Fibroblast of skin of right quadriceps (primary cell): ENCODE data around the gene LOXL1.

ENCODE experiments used
- DNase-seq: peaks from one replicate; pipeline ENCODE4 v3.0.0-alpha.2; 2013

The LOXL1 gene

DNA sequence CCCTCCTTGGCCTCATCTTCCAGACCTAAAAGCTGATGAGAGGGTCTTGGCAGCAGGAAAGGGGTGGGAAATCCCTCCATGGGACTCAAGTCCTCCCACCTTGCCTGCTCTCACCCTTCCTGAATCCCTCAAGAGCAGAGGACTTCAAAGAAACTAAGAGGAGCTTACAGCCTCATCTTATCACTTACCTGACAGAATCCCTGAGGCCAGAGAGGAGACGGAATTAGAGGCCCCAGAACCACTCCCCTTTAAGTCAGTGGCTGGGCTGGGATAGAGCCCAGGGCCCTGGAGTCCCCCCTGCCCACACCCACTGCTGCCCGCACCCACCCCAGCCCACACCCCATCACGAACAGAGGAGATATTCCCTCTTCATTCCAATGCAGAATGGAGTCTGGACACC, 15.2 kb downstream of the LOXL1 start:
- no peak for DNase-seq

DNA sequence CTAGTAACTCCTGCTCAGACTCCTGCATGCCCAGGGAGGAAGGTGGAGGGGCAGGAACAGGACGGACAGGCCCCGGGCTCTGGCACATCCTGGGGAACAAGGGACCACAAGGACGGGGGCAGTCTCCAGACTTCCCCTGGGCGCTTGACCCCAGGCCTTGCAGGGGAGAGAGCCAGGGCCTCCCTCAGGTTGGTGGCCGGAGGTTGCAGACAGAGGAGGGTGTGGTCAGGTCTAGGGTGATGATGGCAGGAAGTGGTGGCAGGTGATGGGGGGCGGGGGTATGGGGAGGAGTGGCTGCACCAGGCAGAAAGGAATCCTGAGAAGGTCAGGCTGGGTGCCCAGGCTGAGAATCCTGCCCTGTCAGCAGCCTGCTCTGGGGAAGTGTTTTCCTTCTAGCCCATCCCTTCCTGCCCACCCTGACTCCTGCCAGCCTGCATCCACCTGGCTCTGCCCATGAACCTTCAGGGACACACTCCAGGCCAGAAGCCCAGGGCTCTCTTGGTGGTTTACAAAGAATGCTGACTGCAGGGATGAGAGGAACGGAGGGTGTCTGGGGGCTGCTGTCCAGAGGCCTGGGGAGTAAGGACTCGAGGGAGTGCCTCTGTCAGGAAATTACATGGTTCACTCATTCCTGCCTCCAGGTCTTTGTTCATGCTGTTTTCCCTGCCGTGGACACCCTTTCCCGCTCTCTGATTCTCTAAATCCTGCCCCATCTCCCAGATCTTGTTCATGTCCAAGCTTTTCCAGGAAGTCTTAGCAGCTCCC, 15.8 kb downstream of the LOXL1 start:
- no peak for DNase-seq

DNA sequence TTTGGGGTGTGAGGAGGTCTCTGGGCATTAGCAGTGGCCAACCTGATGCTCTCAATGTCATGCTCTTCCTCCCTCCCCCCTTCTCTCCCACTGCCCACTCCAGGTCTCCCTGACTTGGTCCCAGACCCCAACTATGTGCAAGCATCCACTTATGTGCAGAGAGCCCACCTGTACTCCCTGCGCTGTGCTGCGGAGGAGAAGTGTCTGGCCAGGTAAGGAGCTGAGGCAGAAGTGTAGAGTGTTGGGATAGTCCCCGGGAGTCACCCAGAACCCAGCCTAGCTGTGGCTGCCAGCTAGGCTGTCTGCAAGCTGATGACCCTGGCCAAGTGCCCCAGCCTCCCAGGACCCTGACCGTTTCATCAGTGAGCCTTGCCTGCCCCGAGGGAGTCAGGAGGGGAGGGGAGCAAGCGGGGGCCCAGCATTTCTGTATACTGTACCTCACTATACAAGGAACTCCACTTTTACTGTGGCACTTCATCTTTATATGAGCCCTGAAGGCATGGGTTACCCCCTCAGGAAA, 16.5 kb downstream of the LOXL1 start:
- no peak for DNase-seq

DNA sequence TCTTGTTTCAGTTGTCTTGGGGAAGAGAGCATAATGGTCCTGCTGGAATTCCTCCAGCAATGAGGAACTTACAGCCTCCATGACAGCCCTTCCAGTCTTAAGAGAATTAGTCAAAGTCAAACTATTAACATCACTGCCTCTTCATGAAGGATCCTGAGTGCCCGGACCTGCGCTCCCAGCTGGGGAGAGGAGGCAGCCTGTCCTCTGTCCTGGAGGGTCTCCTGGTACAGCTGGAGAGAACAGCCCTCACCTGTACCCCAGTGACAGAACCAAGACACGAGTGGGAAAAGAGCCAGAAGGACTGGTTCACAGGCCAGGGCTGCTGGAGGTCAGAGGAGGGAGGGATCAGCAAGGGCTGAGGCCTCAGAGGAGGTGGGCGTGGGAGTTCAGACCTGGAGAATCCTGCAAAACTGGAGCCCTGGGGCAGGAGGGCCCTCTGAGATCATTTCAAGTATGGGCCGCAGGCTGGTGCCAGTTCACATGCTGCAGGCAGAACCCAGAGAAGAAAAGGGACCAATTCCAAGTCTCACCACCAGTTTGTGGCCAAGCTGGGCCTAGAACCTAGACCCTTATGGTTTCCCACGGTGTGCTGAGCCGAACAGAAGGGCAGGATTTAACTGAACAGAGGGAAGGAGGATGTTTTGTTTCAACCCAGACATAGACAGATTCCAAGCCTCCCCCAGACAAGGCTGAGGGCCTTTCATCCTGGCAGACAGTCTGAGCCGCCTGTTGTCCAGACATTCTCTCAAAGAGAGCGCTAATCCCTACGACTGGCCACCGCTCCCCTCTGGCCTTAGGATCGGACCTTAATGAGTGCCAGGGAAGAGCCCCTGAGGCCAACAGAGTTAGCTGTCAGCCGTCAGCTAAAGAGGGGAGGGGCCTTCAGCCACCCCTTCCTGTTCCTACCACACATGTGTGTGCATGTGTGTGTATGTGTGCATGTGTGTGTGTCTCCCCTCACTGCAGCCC, 18.2 kb downstream of the LOXL1 start:
- no peak for DNase-seq

DNA sequence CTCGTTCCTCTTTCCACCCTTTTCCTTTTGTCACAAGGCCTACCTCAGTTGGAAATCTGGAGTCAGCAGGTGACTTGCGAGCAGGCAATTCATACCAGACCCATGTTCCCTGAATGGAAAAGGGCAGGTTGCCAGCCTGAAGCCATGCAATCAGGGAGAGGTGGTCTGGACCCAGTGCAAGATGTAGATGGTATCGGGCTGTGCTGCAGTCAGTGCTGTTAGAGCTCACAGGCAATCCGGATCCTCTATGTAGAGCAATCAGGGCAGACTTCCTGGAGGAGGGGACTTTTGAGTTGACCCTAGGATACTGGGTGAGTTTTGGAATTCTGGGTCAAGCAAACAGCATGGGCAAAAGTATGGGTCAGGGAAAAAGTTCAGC, 18.9 kb downstream of the LOXL1 start:
- DNase-seq: no peak

DNA sequence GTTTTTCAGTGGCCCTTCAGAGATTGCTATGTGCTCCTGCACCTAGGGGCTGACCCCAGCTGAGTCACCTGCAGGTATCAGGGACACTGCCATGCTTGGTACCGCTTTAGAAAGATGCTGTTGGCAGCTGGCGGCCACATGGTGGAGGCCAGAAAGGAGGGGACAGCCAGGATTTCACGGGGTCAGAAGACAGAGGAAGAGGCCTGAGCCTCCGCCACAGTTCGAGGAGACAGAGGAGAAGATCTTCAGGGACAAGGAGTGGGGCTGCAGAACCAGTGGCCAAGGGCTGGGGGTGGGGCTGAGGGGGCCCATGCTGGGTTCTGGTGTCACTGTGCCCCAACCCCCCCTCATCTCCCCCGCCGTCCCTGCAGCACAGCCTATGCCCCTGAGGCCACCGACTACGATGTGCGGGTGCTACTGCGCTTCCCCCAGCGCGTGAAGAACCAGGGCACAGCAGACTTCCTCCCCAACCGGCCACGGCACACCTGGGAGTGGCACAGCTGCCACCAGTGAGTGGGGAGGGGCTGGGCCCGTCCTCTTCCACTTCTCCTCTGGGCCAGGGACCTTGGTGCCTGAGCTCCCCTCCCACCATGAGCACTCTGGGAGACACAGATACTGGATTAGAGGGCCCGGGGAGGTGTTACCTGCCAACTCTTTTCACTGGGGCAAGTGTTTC, 19.9 kb downstream of the LOXL1 start:
- DNase-seq: no peak

DNA sequence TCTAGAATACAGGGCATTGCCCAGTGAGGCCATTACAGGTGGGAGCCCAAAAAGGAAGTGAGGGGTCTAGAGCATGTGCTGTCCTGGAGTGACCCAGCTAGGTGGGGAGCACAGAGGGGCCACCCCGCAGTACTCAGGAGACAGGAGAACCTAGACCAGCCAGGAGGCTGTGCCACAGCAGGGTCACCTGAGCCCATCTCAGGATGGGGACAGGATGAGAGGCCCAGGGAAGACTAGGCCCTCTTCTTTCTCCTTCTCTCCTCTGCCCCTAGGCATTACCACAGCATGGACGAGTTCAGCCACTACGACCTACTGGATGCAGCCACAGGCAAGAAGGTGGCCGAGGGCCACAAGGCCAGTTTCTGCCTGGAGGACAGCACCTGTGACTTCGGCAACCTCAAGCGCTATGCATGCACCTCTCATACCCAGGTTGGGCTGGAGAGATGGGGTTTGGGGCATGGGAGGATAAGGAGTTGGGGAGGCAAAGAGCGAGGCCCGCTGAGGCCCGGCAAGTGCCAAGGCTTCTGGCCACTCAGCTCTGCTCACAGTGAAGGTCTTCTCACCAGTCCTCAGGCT, 20.6 kb downstream of the LOXL1 start:
- DNase-seq: no peak

DNA sequence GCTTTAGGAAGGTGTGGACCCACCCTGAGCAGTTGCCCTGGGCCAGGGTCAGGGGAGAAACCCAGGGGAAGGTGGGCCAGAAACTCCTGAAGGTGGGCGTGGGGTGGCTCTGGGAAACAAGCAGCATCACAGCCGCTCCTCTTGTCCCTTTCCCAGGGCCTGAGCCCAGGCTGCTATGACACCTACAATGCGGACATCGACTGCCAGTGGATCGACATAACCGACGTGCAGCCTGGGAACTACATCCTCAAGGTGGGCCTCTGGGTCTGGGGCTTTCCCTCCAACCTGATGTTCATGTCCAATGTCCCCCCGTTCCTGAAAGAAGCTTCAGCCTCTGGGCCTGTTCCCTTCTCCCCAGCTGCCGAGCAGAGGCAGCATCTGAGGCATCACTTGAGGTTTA, 21.4 kb downstream of the LOXL1 start:
- no peak for DNase-seq

DNA sequence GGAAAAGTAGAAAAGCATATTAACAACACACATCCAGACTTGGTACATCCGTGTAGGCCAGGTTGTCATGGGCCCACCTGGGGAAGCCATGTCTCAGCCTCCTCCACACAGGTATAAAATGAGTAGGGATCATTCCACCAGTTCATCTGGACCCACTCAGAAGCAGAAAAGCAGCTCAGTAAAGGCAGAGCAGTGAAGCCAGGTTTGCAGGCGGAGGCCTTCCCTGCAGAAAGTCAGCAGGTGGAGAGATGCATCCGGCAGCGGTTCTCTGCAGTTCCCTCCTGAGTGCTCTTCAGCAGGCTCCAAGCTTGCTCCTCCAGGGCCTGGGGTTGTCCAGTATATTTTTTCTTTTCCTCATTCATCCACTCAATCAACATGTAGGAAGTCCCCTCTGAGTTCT, 22.1 kb downstream of the LOXL1 start:
- no peak for DNase-seq

DNA sequence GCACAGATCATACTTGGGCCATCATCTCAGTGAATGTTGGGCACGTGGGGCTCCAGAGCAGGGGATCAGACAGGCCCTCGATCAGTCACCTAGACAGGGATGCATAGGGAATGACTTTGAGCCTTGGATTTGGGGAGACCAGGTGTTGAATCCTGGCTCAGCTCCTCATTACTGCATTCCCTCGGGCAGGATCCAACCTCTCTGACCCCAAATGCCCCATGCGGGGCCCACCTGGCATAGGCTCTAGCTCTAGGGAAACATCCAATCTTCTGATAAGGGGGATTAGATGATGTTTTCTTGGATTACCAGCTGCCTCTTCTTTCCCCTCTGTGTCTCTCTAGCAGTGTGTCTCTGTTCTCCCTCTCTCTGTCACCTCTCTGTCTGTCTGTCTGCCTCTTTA, 22.7 kb downstream of the LOXL1 start:
- DNase-seq: no peak

DNA sequence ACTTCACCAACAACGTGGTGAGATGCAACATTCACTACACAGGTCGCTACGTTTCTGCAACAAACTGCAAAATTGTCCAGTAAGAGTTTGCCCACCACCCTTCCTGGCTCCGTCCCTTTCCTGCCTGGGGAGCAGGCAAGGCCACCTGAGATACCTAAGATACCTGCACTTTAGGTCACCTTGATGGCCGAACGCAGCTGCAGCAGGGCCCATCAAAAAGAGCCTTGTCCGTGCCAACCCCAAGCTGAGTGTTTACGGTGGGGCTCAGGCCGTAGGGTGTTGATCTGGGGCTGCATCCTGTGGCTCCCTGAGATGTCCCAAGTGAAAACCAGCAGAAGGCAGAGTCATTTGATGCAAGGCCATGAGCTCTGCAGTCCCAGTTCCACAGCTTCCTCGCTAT, 23.2 kb downstream of the LOXL1 start:
- DNase-seq: no peak

DNA sequence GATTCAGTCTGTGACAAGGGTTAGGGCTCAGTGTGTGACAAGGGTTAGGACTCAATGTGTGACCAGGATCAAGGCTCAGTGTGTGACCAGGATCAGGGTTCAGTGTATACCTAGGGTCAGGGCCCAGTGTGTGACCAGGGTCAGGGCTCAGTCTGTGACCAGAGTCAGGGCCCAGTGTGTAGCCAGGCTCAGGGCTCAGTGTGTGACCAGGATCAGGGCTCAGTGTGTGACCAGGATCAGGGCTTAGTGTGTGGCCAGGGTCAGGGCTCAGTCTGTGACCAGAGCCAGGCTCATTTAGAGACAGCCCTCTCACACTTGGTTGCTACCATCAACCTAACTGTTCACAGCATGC, 24.2 kb downstream of the LOXL1 start:
- DNase-seq: no peak

DNA sequence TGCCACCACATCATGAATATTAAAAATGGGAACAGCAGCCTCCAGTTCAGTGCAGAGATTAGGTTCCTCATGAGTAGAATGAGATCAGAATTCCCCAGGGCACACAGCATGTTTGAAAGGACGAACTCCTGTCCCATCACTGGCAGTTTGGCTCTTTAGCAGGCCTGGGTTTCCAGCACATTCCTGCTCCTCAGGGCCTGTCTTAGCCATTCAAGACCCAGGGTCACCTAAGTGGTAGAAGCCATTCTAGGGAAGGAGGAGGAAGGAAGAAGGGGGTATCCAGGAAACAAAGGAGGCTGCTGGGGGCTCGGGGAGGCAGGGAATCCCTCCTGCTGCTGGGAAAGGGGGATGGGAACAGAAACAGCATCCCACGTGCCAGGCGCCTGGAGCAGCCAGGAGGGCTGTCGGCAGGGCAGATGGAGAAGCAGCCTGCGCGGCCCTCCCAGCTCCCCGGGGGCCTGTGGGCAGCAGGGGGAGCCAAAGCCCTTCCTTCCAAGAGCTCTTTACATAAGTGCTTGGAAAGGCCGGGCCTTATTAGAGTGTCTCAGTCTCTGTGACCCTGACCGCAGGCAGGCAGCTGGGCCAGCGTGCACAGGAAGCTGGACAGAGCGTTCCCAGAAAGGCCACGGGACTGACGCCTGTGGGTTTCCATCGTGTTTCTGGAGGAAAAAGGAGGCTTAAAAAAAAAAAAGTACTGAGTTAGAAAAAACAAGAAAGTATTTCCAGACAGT, 24.7 kb downstream of the LOXL1 start:
- peak; percentile 91 for DNase-seq

DNA sequence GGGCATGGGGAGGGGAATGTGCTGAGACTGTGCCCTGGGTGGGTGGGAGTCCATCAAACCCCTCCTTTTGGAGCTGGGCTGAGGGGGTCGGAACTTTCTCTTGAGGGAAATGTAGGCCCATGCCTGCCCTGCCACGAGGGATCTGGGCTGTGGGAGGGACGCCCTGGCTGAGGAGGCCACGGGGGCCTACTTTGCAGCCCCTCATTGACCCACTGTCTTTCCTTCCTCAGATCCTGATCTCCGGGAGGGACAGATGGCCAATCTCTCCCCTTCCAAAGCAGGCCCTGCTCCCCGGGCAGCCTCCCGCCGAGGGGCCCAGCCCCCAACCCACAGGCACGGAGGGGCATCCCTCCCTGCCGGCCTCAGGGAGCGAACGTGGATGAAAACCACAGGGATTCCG, 25.3 kb downstream of the LOXL1 start:
- DNase-seq: no peak

DNA sequence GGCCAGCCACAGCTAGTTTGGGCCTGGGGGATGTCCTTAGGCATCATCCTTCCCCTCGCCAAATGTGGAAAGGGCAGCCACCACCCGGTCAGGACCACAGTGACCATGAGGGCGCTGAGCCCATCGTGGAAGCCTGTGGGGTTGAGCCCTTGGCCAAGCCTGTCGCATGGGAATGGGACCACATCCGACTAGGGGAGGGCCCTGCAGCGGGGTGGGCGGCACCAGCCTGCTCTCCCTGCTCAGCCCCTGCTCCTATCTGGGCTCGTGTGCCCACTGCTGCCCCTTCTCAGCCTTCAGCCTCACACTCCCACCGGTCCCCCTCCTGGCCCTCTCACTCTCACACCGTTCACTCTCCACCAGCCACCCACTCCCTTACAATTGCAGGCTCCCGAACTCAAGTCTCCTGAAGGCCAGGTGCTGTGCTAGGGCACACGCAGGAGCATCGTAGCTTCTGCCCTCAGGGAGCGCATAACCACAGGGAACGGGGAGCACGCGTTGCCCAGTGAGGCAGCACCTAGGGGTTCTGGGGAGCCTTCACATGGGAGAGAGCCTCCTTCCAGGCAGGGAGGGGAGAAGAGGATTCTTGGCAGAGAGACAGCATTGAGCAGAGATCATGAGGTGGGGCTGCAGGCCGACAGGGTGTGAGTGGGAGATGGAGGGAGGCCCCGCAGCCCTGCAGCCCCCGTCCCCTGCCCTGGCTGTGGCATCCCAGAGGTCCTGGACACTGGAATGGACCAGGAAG, 26.1 kb downstream of the LOXL1 start:
- no peak for DNase-seq

DNA sequence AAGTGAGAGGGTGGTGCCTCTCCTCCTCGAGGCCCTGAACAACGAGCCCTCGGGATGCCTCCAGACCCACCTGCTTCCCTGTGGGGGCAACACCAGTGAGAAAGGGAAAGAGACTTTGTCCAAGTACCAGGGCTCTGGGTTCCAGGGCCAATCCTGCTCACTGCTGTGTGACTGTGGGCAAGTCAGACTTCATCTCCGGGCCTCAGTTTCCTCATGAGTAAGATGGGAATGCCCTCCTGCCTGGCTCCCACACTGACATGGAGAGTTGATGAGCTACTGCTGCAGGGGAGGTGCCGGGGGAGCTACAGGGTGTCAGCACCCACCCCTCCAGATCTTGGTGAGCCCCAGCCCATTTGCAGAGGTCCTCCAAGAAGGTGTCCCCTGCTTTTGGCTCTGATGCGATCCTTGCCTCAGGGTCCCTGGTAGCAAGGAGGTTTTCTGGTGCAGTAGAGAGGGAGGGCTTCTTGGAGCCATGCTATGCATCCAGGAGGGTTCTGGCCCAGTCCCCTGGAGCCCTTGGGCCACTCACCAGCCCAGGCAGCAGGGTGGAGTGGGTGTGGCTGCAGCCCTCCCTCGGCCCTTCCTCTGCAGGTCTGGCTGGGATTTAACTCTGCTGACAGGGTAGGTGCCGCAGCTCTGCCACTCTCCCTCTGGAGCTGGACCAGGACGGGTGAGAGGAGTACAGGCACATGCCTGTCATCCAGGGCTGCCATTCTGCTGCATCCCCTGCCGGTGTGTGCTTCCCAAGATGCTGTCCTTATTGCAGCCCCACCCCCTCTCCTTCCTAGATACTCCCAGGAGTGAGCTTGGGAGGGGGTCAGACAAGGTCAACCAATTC, 26.9 kb downstream of the LOXL1 start:
- no peak for DNase-seq

DNA sequence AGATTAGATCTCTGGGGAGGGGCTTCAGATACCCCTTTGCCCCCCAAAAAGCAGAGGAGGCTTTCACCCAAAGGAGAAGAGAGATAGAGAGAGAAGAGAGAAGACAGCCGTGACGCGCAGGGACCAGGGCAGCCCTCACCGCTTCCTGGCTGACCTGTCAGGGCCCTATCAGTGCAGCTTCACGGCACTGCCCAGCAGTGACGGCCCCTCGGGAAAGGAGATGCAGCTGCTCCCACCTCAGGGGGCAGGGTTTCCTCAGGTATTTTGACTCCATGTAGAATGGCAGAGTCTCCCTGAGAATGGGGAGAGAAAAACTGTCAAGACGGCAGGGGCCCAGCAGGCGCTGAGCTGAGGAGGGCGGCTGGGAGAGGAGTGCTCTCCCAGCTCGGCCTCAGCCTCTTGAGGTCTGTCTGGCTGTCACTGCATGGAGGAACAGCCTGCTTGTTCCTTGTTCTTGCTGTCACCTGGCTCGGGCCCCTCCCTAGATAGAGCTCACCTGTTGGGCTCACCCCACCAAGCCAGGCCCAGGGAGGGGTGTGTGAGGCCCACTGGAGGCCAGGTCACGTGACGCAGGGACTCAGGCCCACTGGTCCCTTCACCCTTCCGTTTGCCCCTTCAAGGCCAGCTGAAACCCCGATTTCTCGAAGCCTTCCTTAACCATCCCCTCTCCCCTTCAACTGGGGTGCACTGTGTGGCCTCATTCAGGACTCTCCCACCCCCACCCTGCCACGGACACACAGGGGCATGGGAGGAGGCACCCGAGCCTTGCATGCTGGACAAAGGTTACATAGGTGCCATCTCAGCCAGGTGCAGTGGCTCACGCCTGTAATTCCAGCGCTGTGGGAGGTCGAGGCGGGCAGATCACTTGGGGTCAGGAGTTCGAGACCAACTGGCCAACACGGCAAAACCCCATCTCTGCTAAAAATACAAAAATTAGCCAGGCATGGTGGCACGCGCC, 28.2 kb downstream of the LOXL1 start:
- no peak for DNase-seq

DNA sequence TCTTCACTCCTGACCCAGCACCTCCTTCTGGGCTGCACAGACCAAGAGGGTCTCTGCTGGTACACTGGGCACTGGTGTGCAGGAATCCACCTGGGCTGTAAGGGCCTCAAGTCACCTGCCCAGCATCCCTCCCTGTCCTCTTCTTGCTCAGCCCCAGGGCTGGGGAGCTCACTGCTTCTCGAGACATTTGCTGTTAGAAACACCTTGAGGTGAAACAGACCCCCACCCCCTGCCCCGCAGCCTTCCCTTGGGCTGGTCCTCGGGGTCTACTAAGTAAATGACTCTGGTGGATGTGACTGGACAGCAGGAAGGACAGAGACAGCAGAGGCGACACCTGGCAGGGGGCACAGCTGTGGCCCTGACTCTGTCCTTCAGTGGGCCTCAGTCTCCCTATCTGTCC, 29.1 kb downstream of the LOXL1 start:
- no peak for DNase-seq
